WERI-Rb-1 (cell line): Measurements from ENCODE around the gene HOXD9.

Experiments used
- DNase-seq: peaks from one replicate; pipeline ENCODE4 v3.0.0-alpha.2; 2020
- H3K27ac ChIP-seq: fragments of 250-450 bp; sonication (Bioruptor Pico); 2 replicates; pipeline ENCODE4 v1.5.1; 2020; ENCODE audit warnings: mild to moderate bottlenecking, moderate library complexity
- H3K27me3 ChIP-seq: fragments of 250-450 bp; sonication (Bioruptor Pico); 2 replicates; pipeline ENCODE4 v1.5.1; 2021; ENCODE audit warnings: mild to moderate bottlenecking, low read depth, moderate library complexity; ENCODE audit not compliant: insufficient read depth, severe bottlenecking
- H3K36me3 ChIP-seq: fragments of 250-450 bp; sonication (Bioruptor Pico); 2 replicates; pipeline ENCODE4 v1.5.1; 2020; ENCODE audit warnings: mild to moderate bottlenecking, moderate library complexity
- H3K4me3 ChIP-seq: 2 replicates; pipeline ENCODE4 v1.5.1; 2011; ENCODE audit warnings: low read depth, mild to moderate bottlenecking, control low read depth, low read length
- H3K9me3 ChIP-seq: fragments of 250-450 bp; sonication (Bioruptor Pico); 2 replicates; pipeline ENCODE4 v1.5.1; 2021; ENCODE audit warnings: mild to moderate bottlenecking, moderate library complexity; ENCODE audit not compliant: severe bottlenecking
- CTCF ChIP-seq: IDR thresholded peaks from 2 replicates; pipeline ENCODE4 v1.5.1; 2011; ENCODE audit warnings: low read depth, mild to moderate bottlenecking, control low read depth, inconsistent platforms, low read length

The HOXD9 gene

GRCh38 chr2:176173567-176174381 lies 51.3 kb downstream of the HOXD9 start:
- no peak for DNase-seq
- no peak for TF ChIP-seq CTCF
- Histone ChIP-seq H3K4me3 (no peak overlapping the region), H3K27ac (no peak overlapping the region), H3K9me3 (peaks cover 18% of the 10 kb centered on the region), H3K27me3 (peaks cover 80% of the 10 kb centered on the region), H3K36me3 (no peaks in the 10 kb centered on the region)

- peak; percentile 11; the same call in 1 of the 2 replicates for TF ChIP-seq CTCF
- peak; percentile 62 for DNase-seq
- no peak overlapping the region for H3K27ac ChIP-seq
- H3K4me3 ChIP-seq, result no peak overlapping the region
- peaks cover 80% of the 10 kb centered on the region for H3K27me3 ChIP-seq
- H3K36me3 ChIP-seq, result no peaks in the 10 kb centered on the region
- H3K9me3 ChIP-seq, result peaks cover 18% of the 10 kb centered on the region
Observed at GRCh38 chr2:176174382-176174823, 51.9 kb downstream of the HOXD9 start.
